Measurements from ENCODE around the gene PLOD1.
A peak's percentile ranks its signal among the peaks of the same experiment; 100 is the strongest.
"Not testable (repeated sequence)": the region's sequence is repeated elsewhere in the genome, so short reads cannot be mapped to it uniquely, and the experiment has no call there.

Gene PLOD1

GRCh38 chr1:12006167-12006921, 71.8 kb downstream of the PLOD1 start:
- Histone ChIP-seq H3K9me3 (replicated peaks in 1 of 2; ENCODE audit: control insufficient read depth in 2 of 2, insufficient read depth in 1 of 2, low read depth in 1 of 2, low read length in 2 of 2) (peaks cover 0 to 10% of the 10 kb centered on the region in 2 donors), H3K4me2 (ENCODE audit: insufficient read depth, low read length, poor library complexity, severe bottlenecking) (no peak overlapping the region), H2BK120ac (ENCODE audit: low read depth, low read length) (no peak overlapping the region), H3K4ac (ENCODE audit: low read length) (no peak overlapping the region), H2BK5ac (ENCODE audit: low read length) (peak overlapping the region; percentile 29), H2BK12ac (ENCODE audit: low read length) (no peak overlapping the region), H3K4me3 (ENCODE audit: low read length in 2 of 2) (no peak overlapping the region), H3K18ac (ENCODE audit: low read length) (no peak overlapping the region), H2AFZ (ENCODE audit: low read length) (no peak overlapping the region), H3K4me1 (ENCODE audit: control insufficient read depth in 2 of 2, insufficient read depth in 1 of 2, low read depth in 1 of 2, low read length in 2 of 2) (peaks cover 2 to 9% of the 10 kb centered on the region in 2 donors), H2AK5ac (ENCODE audit: low read depth, low read length) (no peak overlapping the region), H3K14ac (ENCODE audit: low read length) (no peak overlapping the region), H3K9ac (ENCODE audit: low read depth, low read length, poor library complexity) (no peak overlapping the region), H3K27me3 (ENCODE audit: control insufficient read depth in 3 of 3, insufficient read depth in 3 of 3, low read depth in 1 of 3, low read length in 3 of 3) (no peaks in the 10 kb centered on the region), H3K79me1 (ENCODE audit: low read depth, low read length) (peaks cover 4% of the 10 kb centered on the region), H3K27ac (replicated peaks; ENCODE audit: low read length) (no peak overlapping the region), H4K8ac (ENCODE audit: low read depth, low read length) (no peak overlapping the region), H4K91ac (ENCODE audit: low read depth, low read length, poor library complexity) (no peak overlapping the region), H2BK15ac (ENCODE audit: low read length) (no peak overlapping the region), H3K36me3 (replicated peaks in 1 of 2; ENCODE audit: control insufficient read depth in 2 of 2, insufficient read depth in 2 of 2, low read length in 2 of 2) (peaks cover 69 to 85% of the 10 kb centered on the region in 2 donors), H3K23ac (ENCODE audit: low read depth, low read length, poor library complexity) (no peak overlapping the region)
- DNase-seq (ENCODE audit: low spot score) = no peak
- no CpG with 5 or more reads among the region's 17 CpGs for WGBS, 2 donors (ENCODE audit: extremely low coverage in 2 of 2, insufficient read length in 2 of 2, insufficient replicate concordance in 1 of 2)

GRCh38 chr1:12007204-12007603, 72.7 kb downstream of the PLOD1 start:
- no peak overlapping the region for H3K14ac ChIP-seq (ENCODE audit: low read length)
- DNase-seq (ENCODE audit: low spot score) = no peak
- peaks cover 2 to 9% of the 10 kb centered on the region in 2 donors for H3K4me1 ChIP-seq (ENCODE audit: control insufficient read depth in 2 of 2, insufficient read depth in 1 of 2, low read depth in 1 of 2, low read length in 2 of 2)
- H3K36me3 ChIP-seq (replicated peaks in 1 of 2; ENCODE audit: control insufficient read depth in 2 of 2, insufficient read depth in 2 of 2, low read length in 2 of 2) = peaks cover 71 to 85% of the 10 kb centered on the region in 2 donors
- no peak overlapping the region for H4K91ac ChIP-seq (ENCODE audit: low read depth, low read length, poor library complexity)
- H2AFZ ChIP-seq (ENCODE audit: low read length) = no peak overlapping the region
- H3K9me3 ChIP-seq (replicated peaks in 1 of 2; ENCODE audit: control insufficient read depth in 2 of 2, insufficient read depth in 1 of 2, low read depth in 1 of 2, low read length in 2 of 2) = peaks cover 0 to 10% of the 10 kb centered on the region in 2 donors
- no peak overlapping the region for H2AK5ac ChIP-seq (ENCODE audit: low read depth, low read length)
- peaks cover 4% of the 10 kb centered on the region for H3K79me1 ChIP-seq (ENCODE audit: low read depth, low read length)
- WGBS, 2 donors (ENCODE audit: extremely low coverage in 2 of 2, insufficient read length in 2 of 2, insufficient replicate concordance in 1 of 2) = no CpG with 5 or more reads among the region's 6 CpGs
- H3K4ac ChIP-seq (ENCODE audit: low read length) = no peak overlapping the region
- no peak overlapping the region for H4K8ac ChIP-seq (ENCODE audit: low read depth, low read length)
- H2BK12ac ChIP-seq (ENCODE audit: low read length) = no peak overlapping the region
- H3K9ac ChIP-seq (ENCODE audit: low read depth, low read length, poor library complexity) = no peak overlapping the region
- H3K27me3 ChIP-seq (ENCODE audit: control insufficient read depth in 3 of 3, insufficient read depth in 3 of 3, low read depth in 1 of 3, low read length in 3 of 3) = no peaks in the 10 kb centered on the region
- no peak overlapping the region for H3K4me2 ChIP-seq (ENCODE audit: insufficient read depth, low read length, poor library complexity, severe bottlenecking)
- H2BK5ac ChIP-seq (ENCODE audit: low read length) = peak overlapping the region; percentile 29
- H3K27ac ChIP-seq (replicated peaks; ENCODE audit: low read length) = no peak overlapping the region
- no peak overlapping the region for H3K4me3 ChIP-seq (ENCODE audit: low read length in 2 of 2)
- no peak overlapping the region for H2BK120ac ChIP-seq (ENCODE audit: low read depth, low read length)
- no peak overlapping the region for H2BK15ac ChIP-seq (ENCODE audit: low read length)
- no peak overlapping the region for H3K23ac ChIP-seq (ENCODE audit: low read depth, low read length, poor library complexity)
- no peak overlapping the region for H3K18ac ChIP-seq (ENCODE audit: low read length)

- WGBS, 2 donors (ENCODE audit: extremely low coverage in 2 of 2, insufficient read length in 2 of 2, insufficient replicate concordance in 1 of 2) = no CpG with 5 or more reads among the region's 33 CpGs
- not testable (repeated sequence) for H2AK5ac ChIP-seq (ENCODE audit: low read depth, low read length)
Observed at GRCh38 chr1:12008355-12008754, 73.8 kb downstream of the PLOD1 start.

DNA sequence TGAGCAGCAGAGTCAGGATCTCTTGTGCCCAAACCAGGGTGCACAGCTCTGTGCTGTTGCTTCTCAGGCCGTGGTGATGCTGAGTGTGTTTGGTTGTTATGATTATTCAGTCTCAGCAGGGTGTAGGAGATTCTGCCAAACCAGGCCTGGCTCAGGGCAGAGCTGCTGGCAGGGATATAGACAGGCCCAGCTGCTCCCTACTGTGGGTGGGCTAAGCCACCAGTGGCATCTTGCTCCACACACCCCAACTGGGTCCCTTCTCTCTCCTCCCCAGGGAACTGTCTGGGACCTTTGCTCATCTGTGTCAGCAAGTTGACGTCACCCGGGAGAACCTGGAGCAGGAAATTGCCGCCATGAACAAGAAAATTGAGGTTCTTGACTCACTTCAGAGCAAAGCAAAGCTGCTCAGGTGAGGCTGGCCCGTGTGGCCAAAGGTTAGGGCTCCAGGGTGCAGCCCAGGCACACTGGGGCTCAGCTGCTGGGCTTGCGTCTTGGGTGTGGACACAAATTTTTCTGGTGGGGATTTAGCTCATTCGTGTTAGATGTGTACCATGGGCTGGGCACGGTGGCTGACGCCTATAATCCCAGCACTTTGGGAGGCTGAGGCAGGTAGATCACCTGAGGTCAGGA, 74.9 kb downstream of the PLOD1 start:
- Histone ChIP-seq H3K9ac (ENCODE audit: low read depth, low read length, poor library complexity) (no peak overlapping the region), H3K4me2 (ENCODE audit: insufficient read depth, low read length, poor library complexity, severe bottlenecking) (no peak overlapping the region), H4K91ac (ENCODE audit: low read depth, low read length, poor library complexity) (no peak overlapping the region), H3K4ac (ENCODE audit: low read length) (no peak overlapping the region), H2BK120ac (ENCODE audit: low read depth, low read length) (no peak overlapping the region), H3K79me1 (ENCODE audit: low read depth, low read length) (peaks cover 4% of the 10 kb centered on the region), H3K4me3 (ENCODE audit: low read length in 2 of 2) (no peak overlapping the region), H3K14ac (ENCODE audit: low read length) (no peak overlapping the region), H2BK5ac (ENCODE audit: low read length) (no peak overlapping the region), H3K27ac (replicated peaks; ENCODE audit: low read length) (no peak overlapping the region), H2BK15ac (ENCODE audit: low read length) (no peak overlapping the region), H3K23ac (ENCODE audit: low read depth, low read length, poor library complexity) (no peak overlapping the region), H2AFZ (ENCODE audit: low read length) (no peak overlapping the region), H3K27me3 (ENCODE audit: control insufficient read depth in 3 of 3, insufficient read depth in 3 of 3, low read depth in 1 of 3, low read length in 3 of 3) (no peaks in the 10 kb centered on the region), H2AK5ac (ENCODE audit: low read depth, low read length) (no peak overlapping the region), H3K9me3 (replicated peaks in 1 of 2; ENCODE audit: control insufficient read depth in 2 of 2, insufficient read depth in 1 of 2, low read depth in 1 of 2, low read length in 2 of 2) (peaks cover 0 to 10% of the 10 kb centered on the region in 2 donors), H4K8ac (ENCODE audit: low read depth, low read length) (no peak overlapping the region), H3K18ac (ENCODE audit: low read length) (no peak overlapping the region), H2BK12ac (ENCODE audit: low read length) (no peak overlapping the region), H3K36me3 (replicated peaks in 1 of 2; ENCODE audit: control insufficient read depth in 2 of 2, insufficient read depth in 2 of 2, low read length in 2 of 2) (peaks cover 63 to 78% of the 10 kb centered on the region in 2 donors), H3K4me1 (ENCODE audit: control insufficient read depth in 2 of 2, insufficient read depth in 1 of 2, low read depth in 1 of 2, low read length in 2 of 2) (peaks cover 2 to 9% of the 10 kb centered on the region in 2 donors)
- DNase-seq (ENCODE audit: low spot score) = no peak
- WGBS, 2 donors (ENCODE audit: extremely low coverage in 2 of 2, insufficient read length in 2 of 2, insufficient replicate concordance in 1 of 2) = no CpG with 5 or more reads among the region's 9 CpGs

More at GRCh38 chr1:12008355-12008754, 73.8 kb downstream of the PLOD1 start:
- not testable (repeated sequence) for H4K91ac ChIP-seq (ENCODE audit: low read depth, low read length, poor library complexity); H3K79me1 ChIP-seq (ENCODE audit: low read depth, low read length); H2BK5ac ChIP-seq (ENCODE audit: low read length); H3K4me1 ChIP-seq (ENCODE audit: control insufficient read depth in 2 of 2, insufficient read depth in 1 of 2, low read depth in 1 of 2, low read length in 2 of 2); H2BK12ac ChIP-seq (ENCODE audit: low read length); H3K27me3 ChIP-seq (ENCODE audit: control insufficient read depth in 3 of 3, insufficient read depth in 3 of 3, low read depth in 1 of 3, low read length in 3 of 3); H3K4me3 ChIP-seq (ENCODE audit: low read length in 2 of 2); H2BK120ac ChIP-seq (ENCODE audit: low read depth, low read length); H3K4ac ChIP-seq (ENCODE audit: low read length); H3K14ac ChIP-seq (ENCODE audit: low read length); H3K9ac ChIP-seq (ENCODE audit: low read depth, low read length, poor library complexity); H3K18ac ChIP-seq (ENCODE audit: low read length); H3K27ac ChIP-seq (replicated peaks; ENCODE audit: low read length); H3K23ac ChIP-seq (ENCODE audit: low read depth, low read length, poor library complexity); DNase-seq (ENCODE audit: low spot score); H2AFZ ChIP-seq (ENCODE audit: low read length); H3K4me2 ChIP-seq (ENCODE audit: insufficient read depth, low read length, poor library complexity, severe bottlenecking); H4K8ac ChIP-seq (ENCODE audit: low read depth, low read length); H2BK15ac ChIP-seq (ENCODE audit: low read length)
- Histone ChIP-seq H3K36me3 (replicated peaks in 1 of 2; ENCODE audit: control insufficient read depth in 2 of 2, insufficient read depth in 2 of 2, low read length in 2 of 2) (peaks cover 71 to 86% of the 10 kb centered on the region in 2 donors), H3K9me3 (replicated peaks in 1 of 2; ENCODE audit: control insufficient read depth in 2 of 2, insufficient read depth in 1 of 2, low read depth in 1 of 2, low read length in 2 of 2) (peaks cover 0 to 10% of the 10 kb centered on the region in 2 donors)

All from neuronal stem cell (in vitro differentiated cells).